IPS-NIHi7 (cell line): ENCODE data around the gene PDZD7.

Source experiments
- DNase-seq: peaks from one replicate; pipeline ENCODE4 v3.0.0; 2012; ENCODE audit warnings: mixed read lengths; ENCODE audit errors: extremely low spot score

Gene PDZD7

GRCh38 chr10:101002456-101002855 is 28.5 kb downstream of the PDZD7 start:
- DNase-seq = no peak

- no peak for DNase-seq
Observed at GRCh38 chr10:101001659-101002035, 29.3 kb downstream of the PDZD7 start.

- DNase-seq = no peak
Observed at GRCh38 chr10:101000915-101001658, 29.8 kb downstream of the PDZD7 start.

GRCh38 chr10:101000127-101000914 is 30.6 kb downstream of the PDZD7 start:
- no peak for DNase-seq

- peak; percentile 57 for DNase-seq
Observed at GRCh38 chr10:100999742-101000126, 31.2 kb downstream of the PDZD7 start, which contains the start of gene LZTS2. Gene LZTS2, plus strand, starts transcription at chr10:100999808. Its CDS starts 2,731 bp downstream, at chr10:101002539.

GRCh38 chr10:100998991-100999741 is 31.8 kb downstream of the PDZD7 start:
- DNase-seq = peak; percentile 74

- peak; percentile 78 for DNase-seq
Observed at GRCh38 chr10:100998183-100998990, 32.5 kb downstream of the PDZD7 start.

GRCh38 chr10:100997360-100998182 is 33.4 kb downstream of the PDZD7 start:
- DNase-seq = peak; percentile 84

GRCh38 chr10:100996678-100997359 is 34.1 kb downstream of the PDZD7 start:
- peak; percentile 85 for DNase-seq

- no peak for DNase-seq
Observed at GRCh38 chr10:100995181-100995580, 35.7 kb downstream of the PDZD7 start.

GRCh38 chr10:100993986-100994708 is 36.8 kb downstream of the PDZD7 start:
- peak; percentile 53 for DNase-seq

GRCh38 chr10:100989088-100989487 is 41.8 kb downstream of the PDZD7 start:
- DNase-seq = no peak

GRCh38 chr10:100988166-100988565 is 42.8 kb downstream of the PDZD7 start:
- DNase-seq = no peak

GRCh38 chr10:100987685-100988049 is 43.3 kb downstream of the PDZD7 start:
- no peak for DNase-seq

- peak; percentile 88 for DNase-seq
Observed at GRCh38 chr10:100986952-100987684, 43.8 kb downstream of the PDZD7 start, which contains the start of the genes MRPL43 and TWNK. Gene MRPL43, minus strand, starts transcription at chr10:100987497. Its CDS starts 54 bp downstream, at chr10:100987443. Gene TWNK, plus strand, starts transcription at chr10:100987543. Its CDS starts 668 bp downstream, at chr10:100988211.

GRCh38 chr10:100986623-100986951 is 44.3 kb downstream of the PDZD7 start:
- DNase-seq = no peak

GRCh38 chr10:100985336-100985735 is 45.6 kb downstream of the PDZD7 start:
- DNase-seq = no peak

GRCh38 chr10:100984672-100985177 is 46.2 kb downstream of the PDZD7 start:
- no peak for DNase-seq
